Erythroblast (primary cell): ENCODE results near the gene TSPO2.

Experiments used
- DNase-seq, 2 experiments: peaks; one replicate each; lab custom pipeline; 2025; lab: John Stamatoyannopoulos, UW
- GATA1 ChIP-seq: IDR thresholded peaks from 2 replicates; pipeline ENCODE4 v1.6.1; 2011; ENCODE audit warnings: low read depth, mild to moderate bottlenecking, control low read depth, low read length, moderate library complexity
- POLR2A ChIP-seq: IDR thresholded peaks from 2 replicates; pipeline ENCODE4 v1.6.1; 2011; ENCODE audit warnings: mild to moderate bottlenecking, low read length

TSPO2 gene

DNA sequence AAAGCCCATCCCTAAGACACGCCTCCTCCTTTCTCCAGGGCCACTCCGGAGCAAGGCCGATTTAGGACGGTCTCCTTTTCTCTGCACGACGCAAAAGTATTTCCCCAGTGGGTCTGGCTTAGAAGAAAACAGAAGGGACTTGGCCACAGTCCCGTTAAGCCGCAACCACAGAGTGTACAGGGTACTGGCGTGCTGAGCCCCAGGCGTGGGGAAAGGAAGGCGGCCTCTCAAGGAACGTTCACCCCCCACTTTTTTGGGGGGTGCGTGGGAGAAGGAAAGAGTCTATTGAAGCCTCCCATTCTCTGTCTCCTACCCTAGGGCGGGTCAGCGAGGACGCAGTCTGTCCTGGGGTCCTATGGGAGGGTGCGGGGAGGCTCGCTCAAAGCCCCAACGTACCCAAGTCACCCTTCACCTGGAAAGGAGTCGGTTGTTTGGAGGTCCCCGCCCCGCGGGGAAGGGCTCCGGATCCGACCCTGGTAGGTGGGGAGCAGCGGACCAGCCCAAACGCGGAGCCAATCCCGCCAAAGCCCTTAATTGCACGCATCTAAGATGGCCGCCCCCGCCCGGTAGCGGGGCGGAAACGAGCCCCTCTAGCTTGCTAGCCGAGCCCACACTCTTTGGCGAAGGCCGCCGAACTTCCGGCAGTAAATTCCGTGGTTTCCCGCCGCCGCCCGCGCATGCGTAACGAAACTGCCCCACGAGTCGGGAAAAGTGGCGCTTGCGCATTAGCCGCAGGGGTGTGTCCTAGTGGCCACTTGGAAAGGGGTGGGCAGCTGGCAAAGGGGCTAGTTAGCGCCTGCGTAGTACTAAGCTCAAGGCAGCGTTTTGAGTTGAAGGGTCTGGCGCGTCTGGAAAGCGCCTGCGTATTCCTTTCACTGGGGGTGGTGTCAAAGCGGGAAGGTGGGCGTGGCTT lies 29.9 kb downstream of the TSPO2 start, which contains the start of gene OARD1:
OARD1 (minus strand) TSS at position 434 of the 913 bp plus-strand sequence. CDS start 722 bp downstream, outside the sequence.
- peak; percentile 100 for DNase-seq
- TF ChIP-seq POLR2A (peak; percentile 91), GATA1 (no peak)

DNA sequence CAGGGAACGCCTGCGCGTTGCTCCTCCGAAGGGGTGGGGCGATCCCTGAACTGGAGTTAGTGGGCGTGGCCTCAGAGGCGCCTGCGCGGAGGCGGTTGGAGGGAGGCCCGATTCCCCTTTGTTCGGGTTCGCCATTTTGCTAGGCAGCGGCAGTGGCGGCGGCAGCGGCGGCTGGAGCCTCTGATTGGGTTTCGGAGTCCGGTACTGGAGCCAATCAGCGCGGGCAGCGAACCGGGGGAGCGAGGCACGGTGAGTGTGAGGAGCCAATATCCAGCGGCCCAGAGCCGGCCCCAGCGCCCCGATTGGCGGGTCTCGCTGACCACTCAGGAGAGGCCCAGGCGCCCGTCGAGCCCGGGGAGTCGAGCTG lies 30.6 kb downstream of the TSPO2 start, which contains the start of gene NFYA:
NFYA (plus strand) TSS at position 139 of the 367 bp plus-strand sequence. CDS start 6,116 bp downstream, outside the sequence.
- no peak for TF ChIP-seq GATA1
- no peak for TF ChIP-seq POLR2A
- peak; percentile 100 for DNase-seq

DNA sequence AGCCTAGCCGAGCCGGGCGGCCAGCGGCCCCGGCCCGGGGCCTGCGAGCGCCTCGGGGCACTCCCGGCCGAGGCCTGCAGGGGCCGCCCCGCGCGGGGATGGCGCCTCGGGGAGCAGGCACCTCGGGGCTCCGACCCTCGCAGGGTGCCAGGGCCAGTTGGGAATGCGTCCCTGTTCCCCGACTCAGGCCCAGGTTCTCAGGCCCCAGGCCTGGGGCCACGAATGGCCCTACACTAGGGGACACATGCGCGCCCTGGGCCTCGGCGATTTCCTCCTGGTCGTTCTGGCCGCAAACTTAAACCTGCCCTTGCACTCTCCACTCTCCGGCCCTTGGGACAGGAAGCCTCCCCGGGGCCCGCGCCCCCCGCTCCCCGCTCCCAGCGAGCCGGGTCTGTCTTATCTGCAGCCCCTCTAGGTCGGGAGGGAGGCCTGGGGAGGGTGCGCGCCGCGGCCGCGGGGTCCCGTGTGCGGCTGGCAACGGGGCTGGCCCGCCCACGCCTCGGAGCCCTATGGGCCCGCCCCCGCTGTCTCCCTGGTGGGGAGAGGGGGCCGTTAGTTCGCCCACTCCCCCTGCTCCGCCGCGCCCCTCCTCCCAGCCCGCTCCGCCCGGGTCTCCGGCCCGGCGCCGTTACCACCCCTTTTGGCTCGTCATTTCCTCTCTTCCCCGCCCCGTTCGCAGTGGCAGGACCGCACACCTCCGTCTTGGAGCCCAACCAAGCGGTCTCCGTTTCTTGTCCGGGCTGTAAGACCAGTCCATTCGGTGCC lies 31.1 kb downstream of the TSPO2 start:
- peak; percentile 90 to 91 for DNase-seq
- TF ChIP-seq POLR2A (peak; percentile 88), GATA1 (no peak)

DNA sequence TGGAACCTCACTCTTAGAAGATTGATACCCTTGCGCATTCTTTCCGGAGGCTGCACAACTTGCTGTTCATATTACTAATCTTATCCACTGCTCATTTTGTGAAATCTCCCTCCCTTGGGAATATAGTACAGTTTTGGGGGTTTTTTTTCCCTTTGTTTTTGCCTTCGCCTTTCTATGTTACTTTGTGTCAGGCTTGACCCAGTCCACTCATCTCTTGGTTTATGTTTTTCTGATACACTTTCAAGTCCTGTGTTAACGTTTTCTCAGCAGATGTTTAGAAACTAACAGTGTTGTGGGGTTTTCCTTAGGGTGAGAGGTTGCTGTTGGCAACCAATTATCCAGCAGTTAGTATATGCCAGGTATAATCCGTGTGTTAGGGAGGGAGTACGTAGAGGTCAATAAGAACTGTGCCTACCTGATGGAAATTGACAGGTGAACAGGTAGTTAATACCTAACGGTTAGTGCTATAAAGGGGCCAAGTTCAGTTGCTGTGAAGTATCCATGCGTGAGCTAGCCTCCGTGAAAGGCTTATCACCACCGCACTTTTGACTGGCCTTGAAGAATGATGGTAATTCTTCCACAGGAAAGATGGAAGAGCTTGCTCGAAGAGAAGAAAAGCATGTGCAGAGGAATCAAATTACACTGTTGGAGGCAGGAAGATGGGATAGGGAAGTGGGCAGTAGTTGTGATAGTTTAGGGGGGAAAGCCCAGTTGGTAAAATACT lies 31.9 kb downstream of the TSPO2 start:
- peak; percentile 51 to 61 for DNase-seq
- TF ChIP-seq GATA1 = no peak
- no peak for TF ChIP-seq POLR2A

DNA sequence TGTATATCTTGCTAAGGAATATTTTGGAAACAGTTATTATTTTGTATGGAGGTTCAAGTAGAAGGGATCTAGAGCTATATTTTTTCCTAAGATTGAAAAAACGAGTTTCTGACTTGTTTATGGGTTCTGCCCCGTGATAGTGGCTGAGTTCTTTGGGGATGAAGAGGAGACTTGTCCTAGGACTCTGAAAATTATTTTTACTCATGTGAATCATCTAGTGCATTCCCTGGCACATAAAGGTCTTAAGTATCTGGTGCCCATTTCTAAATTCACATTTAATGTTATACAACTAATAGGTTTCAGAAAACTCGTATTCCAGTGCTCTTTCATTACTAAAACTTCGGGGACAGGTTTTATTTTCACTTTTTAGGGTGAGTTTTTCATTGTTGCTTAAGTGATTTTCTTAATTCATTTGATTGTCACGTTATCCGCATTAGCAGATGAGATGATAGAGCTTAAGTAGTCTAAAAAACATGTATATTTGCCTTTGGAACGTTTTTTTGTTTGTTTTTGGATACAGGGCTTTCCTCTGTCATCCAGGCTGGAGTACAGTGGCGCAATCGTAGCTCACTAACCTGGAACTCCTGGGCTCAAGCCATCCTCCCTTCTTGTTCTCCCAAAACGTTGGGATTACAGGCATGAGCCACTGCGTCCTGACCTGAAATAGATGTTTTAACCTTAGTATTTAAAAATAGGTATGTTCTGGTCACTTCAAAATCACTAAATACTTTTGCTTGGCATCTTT lies 32.6 kb downstream of the TSPO2 start:
- TF ChIP-seq GATA1 = no peak
- TF ChIP-seq POLR2A = no peak
- DNase-seq = no peak

DNA sequence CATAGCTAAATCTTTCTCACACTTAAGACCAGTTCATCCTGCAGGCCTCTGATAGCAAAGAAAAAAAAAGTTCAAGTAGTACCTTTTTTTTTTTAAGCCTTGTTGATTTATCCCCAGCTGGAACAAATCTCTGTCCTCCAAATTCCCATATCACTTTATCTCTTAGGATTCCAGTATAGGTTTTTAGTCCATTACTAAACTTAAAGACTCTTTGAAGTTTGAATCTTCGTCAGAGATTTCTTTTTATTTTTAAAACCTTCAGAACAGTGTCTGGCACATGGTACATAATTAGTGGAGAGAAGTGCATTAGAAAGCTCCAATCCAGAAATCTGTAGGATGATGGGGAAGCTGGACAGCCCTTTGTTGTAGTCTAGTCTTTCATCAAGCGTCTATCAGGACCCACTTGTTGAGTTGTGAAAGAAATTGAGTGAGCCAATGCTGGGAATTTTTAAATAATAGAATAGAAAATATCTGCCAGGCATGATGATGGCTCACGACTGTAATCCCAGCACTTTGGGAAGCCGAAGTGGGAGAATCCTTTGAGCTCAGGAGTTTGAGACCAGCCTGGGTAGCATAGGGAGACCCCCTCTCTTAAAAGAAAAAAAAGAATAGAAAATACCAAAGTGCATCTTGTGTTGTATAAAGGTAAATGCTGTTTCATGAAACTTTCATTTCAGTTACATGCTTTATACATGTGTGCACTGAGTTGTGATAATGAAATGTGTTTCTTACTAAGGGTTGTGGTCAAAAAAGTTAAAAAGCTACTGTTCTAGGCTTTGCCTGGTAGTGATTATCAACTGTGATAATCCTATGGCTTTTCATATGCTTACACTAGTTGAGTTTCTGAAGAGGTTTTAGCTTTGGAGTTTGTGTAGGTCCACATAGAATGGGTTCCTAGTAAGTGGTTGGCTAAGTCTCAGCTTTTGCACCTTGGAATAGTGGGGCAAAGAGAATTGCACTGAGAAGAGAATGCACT lies 33.7 kb downstream of the TSPO2 start:
- peak in 1 of 2 experiments; percentile 12 for DNase-seq
- TF ChIP-seq GATA1 (no peak), POLR2A (no peak)

DNA sequence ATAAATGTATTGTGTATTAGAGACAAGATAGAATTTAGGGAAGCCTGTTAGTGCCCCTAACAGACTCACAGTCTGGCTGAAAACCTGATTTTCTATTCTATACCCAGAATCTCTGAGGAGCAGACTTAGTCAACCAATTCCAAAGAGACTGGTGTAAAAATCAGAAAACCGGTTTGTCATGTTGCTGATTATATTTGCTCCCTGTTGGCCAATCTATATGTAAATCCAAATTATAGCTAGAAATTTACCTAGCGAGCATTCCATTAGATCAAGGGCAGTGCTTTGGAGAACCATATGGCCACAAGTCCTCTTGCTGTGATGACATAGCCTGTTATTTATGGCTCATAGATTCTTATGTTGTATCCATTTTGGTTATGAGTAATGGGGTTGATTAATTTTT lies 35.3 kb downstream of the TSPO2 start:
- TF ChIP-seq GATA1 (no peak), POLR2A (no peak)
- no peak for DNase-seq

DNA sequence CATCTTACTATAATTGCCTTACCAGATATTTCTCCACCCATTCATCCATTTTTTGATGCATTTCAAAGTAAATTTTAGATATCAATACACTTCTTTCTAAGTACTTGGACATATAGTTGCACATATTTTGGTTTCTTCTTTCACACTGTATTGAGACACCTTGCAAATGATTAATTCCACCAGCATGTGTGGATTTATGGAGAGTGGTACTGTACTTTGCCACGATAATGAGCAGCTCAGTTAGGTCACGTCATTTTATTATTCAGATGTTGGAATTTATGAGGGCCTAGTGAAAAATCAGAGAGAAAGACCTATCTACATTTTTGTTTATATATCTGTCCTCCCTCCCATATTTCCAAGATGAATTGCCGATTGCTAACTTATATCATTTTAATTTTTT lies 35.8 kb downstream of the TSPO2 start:
- no peak for DNase-seq
- TF ChIP-seq POLR2A (no peak), GATA1 (no peak)

DNA sequence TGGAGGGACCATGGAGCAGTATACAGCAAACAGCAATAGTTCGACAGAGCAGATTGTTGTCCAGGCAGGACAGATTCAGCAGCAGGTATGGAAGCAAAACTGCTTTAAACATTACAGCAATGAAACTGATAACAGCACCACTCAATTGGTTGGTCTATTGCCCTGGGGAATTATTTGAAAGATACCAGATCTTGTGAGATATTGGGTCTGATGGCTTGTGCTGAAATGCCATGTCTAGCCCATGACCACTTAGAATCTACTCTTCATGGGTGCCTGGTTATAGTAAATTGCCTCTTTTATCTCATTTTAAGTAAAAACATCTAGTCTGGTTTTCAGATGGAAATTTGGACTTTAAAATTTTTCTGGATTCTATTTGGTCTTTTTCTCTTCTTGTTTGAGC lies 36.8 kb downstream of the TSPO2 start:
- TF ChIP-seq GATA1 (no peak), POLR2A (no peak)

DNA sequence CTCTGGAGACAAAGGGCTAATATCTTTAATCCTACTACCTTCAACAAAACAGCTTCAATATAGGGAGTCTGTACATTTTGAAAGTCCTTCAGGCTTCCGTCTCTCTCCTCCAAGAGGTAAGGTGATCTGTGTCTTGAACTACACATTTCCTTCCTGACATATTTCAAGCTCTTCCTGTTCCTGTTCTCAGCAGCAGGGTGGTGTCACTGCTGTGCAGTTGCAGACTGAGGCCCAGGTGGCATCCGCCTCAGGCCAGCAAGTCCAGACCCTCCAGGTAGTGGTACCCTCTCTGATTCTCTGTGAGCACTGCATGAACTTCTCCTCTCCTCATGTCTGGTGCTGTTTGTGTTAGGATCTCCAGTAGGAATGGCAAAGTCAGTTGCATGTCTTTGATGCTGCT lies 38.4 kb downstream of the TSPO2 start:
- TF ChIP-seq GATA1 (no peak), POLR2A (no peak)
- no peak for DNase-seq

More for the DNA sequence above, 36.8 kb downstream of the TSPO2 start:
- no peak for DNase-seq

DNA sequence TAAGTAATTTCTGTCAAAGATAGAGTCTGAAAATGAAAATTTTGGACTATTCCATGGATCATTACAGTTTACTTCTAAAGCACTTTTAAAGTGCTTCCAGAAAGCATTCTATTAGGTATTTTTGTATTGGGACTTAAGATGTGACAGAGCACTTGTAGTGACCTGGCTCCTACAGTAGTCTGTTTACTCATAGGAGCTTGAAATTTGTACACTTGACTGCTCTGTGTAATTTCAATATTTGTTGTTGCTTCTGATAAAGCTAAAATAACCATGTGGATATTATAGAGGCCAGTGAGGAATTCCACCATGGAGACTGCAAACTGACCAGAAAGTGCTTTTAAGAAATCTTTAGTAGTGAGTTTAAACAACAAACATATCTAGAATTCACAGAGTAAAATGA lies 40.8 kb downstream of the TSPO2 start:
- no peak for TF ChIP-seq GATA1
- no peak for TF ChIP-seq POLR2A
- DNase-seq = no peak

DNA sequence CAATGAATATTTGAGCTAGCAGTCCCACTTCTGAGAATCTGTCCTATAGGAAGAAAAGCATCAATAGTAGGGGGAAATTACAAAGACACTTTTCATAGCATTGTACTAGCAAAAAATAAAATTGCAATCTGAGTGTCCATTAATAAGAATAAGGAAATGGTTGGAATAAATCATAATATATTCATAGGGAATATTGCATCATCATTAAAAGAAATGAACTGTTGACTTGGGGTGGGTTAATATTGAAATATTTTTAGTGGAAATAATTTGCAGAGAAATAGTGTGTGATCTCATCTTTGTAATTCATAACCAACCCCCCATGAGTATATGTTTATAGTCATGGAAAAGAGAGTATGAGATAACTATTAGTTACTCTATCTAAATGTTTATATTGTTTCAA lies 42.9 kb downstream of the TSPO2 start:
- no peak for DNase-seq
- TF ChIP-seq GATA1 (no peak), POLR2A (no peak)
